Activated CD8-positive, alpha-beta memory T cell treated with anti-CD3 and anti-CD28 coated beads, Interleukin-2, amount 50 U/mL, for 1 hour (primary cell): ENCODE measurements around the gene KDM2B.
"Not testable (repeated sequence)": the region's sequence is repeated elsewhere in the genome, so short reads cannot be mapped to it uniquely, and the experiment has no call there.

Source experiments
- DNase-seq: peaks from one replicate; pipeline ENCODE4 v3.0.0-alpha.2; 2020; ENCODE audit errors: extremely low read depth

The KDM2B gene

GRCh38 chr12:121503395-121503794 lies 77.4 kb downstream of the KDM2B start:
- no peak for DNase-seq

GRCh38 chr12:121501946-121502345 lies 78.9 kb downstream of the KDM2B start:
- no peak for DNase-seq

GRCh38 chr12:121499929-121500793 lies 80.7 kb downstream of the KDM2B start:
- peak; percentile 23 for DNase-seq

GRCh38 chr12:121495746-121496145 lies 85.1 kb downstream of the KDM2B start:
- no peak for DNase-seq

- peak; percentile 12 for DNase-seq
Measured at GRCh38 chr12:121494093-121494787, 86.6 kb downstream of the KDM2B start.

- DNase-seq = no peak
Measured at GRCh38 chr12:121490401-121491281, 90.2 kb downstream of the KDM2B start.

GRCh38 chr12:121489874-121490273 lies 90.9 kb downstream of the KDM2B start:
- no peak for DNase-seq

- DNase-seq = no peak
Measured at GRCh38 chr12:121484967-121485366, 95.9 kb downstream of the KDM2B start.

- DNase-seq = not testable (repeated sequence)
Measured at GRCh38 chr12:121484564-121484963, 96.3 kb downstream of the KDM2B start.

- no peak for DNase-seq
Measured at GRCh38 chr12:121483949-121484348, 96.9 kb downstream of the KDM2B start.

GRCh38 chr12:121476477-121476876 lies 104.3 kb downstream of the KDM2B start:
- no peak for DNase-seq

- no peak for DNase-seq
Measured at GRCh38 chr12:121475279-121475678, 105.5 kb downstream of the KDM2B start.

- DNase-seq = no peak
Measured at GRCh38 chr12:121472150-121472905, 108.5 kb downstream of the KDM2B start.

GRCh38 chr12:121470751-121471150 lies 110.1 kb downstream of the KDM2B start:
- DNase-seq = no peak

GRCh38 chr12:121468499-121468801 lies 112.4 kb downstream of the KDM2B start:
- DNase-seq = no peak

- no peak for DNase-seq
Measured at GRCh38 chr12:121467638-121468498, 113.0 kb downstream of the KDM2B start.

GRCh38 chr12:121466794-121467637 lies 113.8 kb downstream of the KDM2B start:
- peak; percentile 58 for DNase-seq

GRCh38 chr12:121465921-121466793 lies 114.7 kb downstream of the KDM2B start:
- DNase-seq = no peak

- DNase-seq = no peak
Measured at GRCh38 chr12:121464331-121464730, 116.5 kb downstream of the KDM2B start.
